Lower leg skin (tissue), 3 donors: ENCODE data around the gene TMEM187.

ENCODE experiments used
- CTCF ChIP-seq, 3 donors: fragments of 450-650 bp; IDR thresholded peaks; one replicate each; pipeline ENCODE4 v1.5.1; 2016; ENCODE audit warnings: antibody characterized with exemption in 3 of 3, mild to moderate bottlenecking in 3 of 3, moderate library complexity in 2 of 3
- POLR2A ChIP-seq, 2 donors: fragments of 450-650 bp; IDR thresholded peaks; one replicate each; pipeline ENCODE4 v1.6.1; 2016 to 2017; ENCODE audit warnings: antibody characterized with exemption in 2 of 2, mild to moderate bottlenecking in 1 of 2, moderate library complexity in 1 of 2

DNA sequence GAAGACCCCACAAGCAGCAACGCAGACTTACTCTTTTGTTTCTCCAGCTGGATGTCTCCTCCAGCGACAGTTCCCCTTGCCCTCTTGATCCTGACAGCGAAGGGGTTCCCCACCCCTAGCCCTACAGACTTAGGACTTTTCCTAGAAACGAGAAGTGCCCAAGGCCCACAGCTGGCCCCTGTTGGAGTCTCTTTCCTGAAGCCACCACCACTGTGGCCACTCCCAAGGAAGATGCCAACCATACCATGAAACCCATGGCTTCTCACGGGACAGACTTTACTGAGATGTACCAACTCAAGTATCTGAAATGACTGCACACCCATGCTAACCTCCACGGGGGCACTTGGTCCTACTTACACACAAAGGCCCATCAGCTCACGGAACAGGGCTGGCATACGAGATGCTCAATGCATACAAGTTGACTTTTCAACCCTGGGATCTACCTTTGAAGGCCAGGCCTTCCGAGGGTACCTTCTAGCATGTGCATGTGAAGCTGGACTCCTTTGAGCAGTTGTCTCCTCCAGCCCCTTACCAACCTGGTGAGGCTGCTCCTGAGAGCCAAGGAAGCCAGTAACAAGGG lies 48.1 kb downstream of the TMEM187 start:
- no peak for TF ChIP-seq POLR2A (IDR thresholded peaks at IDR 0.05)
- no peak for TF ChIP-seq CTCF (IDR thresholded peaks at IDR 0.05)
